Limb (tissue), 2 donors: ENCODE data around the gene LYPD8.

ENCODE experiments used
- DNase-seq, 2 donors: peaks; one replicate each; pipeline ENCODE4 v3.0.0-alpha.2; 2016; ENCODE audit errors: extremely low spot score in 2 of 2

LYPD8 gene

DNA sequence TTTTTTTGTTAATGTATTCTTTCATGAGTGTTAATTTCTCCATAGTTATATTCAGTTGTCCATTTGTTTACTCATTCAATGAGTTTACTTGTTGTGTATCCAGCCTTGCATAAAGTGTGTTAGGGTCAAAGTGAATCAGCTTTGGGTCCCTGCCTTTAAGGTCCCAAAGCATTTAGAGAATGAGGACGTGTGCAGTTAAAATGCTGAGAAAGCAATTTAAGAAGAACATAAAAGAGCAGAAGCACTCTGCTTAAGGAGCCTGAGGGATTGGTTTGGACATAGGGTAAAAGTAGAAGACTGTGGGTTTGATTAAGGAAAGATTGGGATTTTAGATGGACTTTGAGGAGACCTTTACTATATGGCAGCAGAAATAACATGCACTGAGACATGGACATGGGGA is 56.5 kb downstream of the LYPD8 start:
- DNase-seq: no peak

DNA sequence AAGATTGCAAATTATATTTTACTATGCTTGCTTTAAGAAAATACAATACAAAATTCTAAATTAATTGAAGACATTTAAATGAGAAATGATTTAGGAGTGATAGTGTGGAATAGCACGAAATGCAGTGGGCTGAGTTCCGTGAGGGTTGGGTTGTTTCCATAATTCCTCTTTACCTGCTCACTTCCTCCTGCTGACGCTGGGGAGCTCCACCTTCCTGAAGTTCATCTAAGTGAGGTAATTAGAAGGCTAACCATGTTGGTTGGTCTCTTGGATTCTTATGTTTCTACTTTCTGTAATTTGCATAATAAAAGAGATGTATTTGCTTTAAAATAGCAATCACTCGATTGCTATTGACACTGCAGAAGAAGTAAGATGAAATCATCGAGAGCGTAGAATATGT is 57.7 kb downstream of the LYPD8 start:
- no peak for DNase-seq

DNA sequence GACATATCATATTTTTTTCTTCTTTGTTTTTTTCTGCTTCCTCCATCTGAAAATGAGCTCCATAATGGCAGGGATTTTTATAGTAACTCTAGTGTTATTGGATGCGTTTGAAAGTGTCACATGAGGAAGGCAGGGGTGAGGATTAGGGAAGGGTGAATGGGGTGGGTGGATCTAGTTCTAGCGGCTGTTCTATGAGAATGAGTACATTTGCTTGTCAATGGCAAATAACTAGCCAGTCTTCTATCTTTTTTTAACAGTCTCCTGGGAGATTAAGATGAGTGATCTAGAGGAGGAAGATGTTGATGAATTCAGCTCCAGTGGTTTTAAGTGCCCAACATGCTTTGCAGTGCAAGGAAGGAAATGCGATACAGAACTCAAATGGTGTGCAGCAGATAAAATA is 58.8 kb downstream of the LYPD8 start:
- DNase-seq: no peak

DNA sequence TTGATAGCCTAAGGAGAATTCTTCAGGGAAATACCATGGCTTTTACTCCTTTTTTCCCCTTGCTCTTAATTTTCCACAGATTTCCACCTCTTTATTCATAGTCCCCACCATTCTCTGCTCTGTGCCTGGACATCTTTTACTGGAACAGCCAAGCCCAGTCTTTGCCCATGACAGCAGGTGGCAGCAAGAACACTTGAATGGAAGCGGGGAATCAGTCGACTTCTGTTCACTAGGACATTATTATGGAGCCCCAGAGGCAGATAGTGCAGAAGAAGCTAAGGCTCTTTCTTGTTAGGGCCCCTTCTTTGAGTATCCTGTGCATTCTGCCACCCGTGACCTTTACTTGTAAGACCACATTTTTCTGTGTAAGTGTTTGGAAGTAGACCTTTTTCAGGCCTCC is 59.3 kb downstream of the LYPD8 start:
- DNase-seq: no peak

DNA sequence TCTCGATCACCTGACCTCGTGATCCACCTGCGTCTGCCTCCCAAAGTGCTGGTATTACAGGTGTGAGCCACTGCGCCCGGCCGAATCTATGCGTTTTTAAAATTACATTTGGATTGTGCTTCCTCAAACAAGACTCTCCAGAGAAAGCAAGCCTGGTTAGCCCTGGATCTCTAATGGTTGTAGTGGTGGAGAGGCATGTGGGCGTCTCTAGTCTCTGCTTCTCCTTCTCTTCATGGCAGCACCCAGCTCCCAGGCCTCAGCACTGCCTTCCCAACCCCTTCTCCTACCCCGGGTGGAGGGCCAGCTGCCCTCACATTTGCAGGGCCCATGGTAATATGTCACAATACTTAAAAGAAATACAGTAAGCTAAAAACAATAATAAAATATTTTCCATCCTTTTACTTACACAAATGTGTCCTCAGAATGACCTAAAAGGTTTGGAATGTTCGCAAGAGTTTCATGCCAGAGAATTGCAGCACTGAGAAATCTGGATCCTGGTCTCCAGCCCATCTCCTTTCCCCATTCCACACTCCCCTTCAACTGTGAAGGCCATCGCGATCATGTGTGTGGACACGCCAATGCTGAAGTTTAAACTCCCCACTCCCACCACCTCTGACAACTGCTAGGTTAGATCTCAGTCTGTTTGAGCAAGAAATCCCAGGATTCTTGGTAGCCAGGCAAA is 60.0 kb downstream of the LYPD8 start:
- DNase-seq: no peak

DNA sequence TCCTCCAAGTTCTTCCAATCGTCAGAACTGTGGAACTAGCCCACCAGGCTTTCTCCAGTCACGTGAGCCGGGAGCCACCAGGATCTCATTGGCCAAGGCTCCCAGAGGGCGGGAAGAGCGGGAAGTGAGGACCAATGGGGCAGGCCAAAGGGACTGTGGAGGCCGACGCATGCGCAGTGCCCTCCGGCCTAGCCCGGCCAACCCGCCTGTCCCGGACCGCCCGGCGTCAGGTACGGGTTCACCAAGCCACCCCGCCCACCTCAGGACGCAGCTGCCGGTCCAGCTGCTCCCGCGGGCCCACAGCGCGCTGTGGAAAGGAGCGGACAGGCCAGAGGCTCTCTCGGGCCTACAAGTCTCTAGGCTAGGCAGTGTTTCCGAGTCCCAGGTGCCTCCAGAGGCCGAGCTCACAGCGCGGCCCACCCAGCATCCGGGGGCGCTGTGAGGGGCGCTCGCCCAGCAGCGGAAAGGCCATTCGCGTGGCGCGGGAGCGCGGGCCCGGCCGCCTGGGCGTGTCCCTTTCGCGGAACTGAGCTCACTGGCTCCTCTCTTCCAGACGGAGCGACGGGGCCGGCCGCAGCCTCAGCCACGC is 63.9 kb downstream of the LYPD8 start:
- no peak for DNase-seq
